NCI-H146 treated with DMSO at 0.1 percent for 48 hours (cell line): Measurements from ENCODE around the gene MIS18A.
A peak's percentile ranks its signal among the peaks of the same experiment; 100 is the strongest.
"Not testable (repeated sequence)": the region's sequence is repeated elsewhere in the genome, so short reads cannot be mapped to it uniquely, and the experiment has no call there.

Source experiments
- DNase-seq: peaks from one replicate; lab custom pipeline; 2025; ENCODE audit not compliant: unreplicated experiment; lab: John Stamatoyannopoulos, UW

MIS18A gene

DNA sequence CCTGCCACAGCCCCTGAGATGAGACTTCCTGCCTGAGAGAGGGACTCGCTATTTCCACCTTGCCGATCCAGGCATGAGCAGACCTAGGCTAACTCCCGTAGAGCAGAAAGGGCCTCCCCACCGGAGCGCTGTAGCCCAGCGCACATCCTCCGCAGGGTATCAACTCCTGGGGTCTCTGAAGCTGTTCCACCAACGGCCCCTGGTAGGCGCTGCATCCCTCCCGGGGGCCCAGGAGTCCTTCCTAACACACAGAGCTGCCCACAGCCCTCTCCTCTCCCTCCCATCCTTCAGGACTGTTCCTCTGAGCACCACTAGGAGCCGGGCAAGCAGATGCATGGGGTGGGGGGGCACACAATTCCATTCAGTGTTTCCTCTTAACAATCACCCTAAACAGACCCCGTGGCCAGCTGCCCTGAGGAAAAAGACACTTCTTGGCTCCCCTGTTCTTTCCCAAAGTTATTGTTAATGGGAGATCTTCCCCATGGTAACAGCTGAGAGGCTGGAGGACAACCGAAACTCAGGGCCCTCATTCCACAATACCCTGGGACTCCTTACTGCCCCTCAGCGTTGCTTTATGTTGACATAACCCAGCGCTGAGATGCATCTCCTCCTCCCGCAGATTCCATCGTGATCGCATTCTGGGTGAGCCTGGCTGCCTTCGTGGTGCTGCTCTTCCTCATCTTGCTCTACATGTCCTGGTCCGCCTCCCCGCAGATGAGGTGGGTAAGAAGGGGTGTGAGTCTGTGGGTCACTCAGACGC is 27.4 kb upstream of the MIS18A start:
- no peak for DNase-seq

DNA sequence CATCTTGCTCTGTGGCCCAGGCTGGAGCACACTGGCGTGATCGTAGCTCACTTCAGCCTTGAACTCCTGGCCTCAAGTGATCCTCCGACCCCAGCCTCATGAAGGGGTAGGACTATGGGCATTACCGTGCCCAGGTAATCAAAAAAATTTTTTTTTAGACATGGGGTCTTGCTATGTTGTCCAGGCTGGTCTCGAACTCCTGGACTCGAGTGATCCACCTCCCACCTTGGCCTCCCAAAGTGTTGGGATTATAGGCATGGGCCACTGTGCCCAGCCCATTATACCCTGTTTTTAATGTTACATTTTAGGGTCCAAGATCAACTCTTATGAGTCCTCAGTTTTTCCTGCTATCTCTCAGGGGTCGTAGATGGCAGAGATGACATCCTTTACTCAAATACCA is 26.1 kb upstream of the MIS18A start:
- DNase-seq, result no peak

DNA sequence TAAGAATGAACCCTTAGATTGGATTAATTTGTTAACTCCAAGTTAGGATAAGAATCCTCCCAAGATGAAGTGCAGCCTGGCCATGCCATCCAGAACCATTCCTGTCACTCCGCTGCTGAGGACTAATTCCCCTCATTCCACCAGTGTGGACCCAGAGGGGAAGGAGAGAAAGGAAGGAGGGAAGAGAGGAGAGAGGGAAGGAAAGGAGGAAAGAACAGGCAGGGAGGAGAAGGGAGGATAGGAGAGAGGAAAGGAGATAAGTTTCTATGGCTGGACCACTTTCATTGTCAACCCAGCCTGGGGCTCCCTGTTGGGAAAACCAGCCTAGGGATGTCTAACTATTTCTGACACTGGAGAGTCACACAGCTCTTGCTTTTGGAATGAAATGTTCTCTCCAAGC is 24.5 kb upstream of the MIS18A start:
- DNase-seq, result no peak

DNA sequence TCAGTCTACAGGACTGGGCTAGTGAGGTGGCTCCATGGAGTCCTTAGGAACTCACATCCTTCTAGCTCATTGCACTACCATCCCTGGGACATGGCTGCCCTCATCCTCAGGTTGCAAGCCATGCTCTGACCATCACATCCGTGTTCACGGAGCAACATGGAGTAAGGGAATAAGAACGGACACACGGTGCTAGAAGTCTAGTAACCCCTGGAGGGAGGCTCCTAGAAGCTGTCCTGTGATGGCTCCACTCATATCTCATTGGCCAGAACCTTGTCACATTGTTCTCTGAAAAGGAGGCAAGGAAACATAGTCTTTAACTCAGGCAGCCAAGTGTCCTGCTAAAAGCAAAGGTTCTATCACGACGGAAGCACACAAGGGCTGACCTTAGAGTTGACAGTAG is 23.7 kb upstream of the MIS18A start:
- no peak for DNase-seq

DNA sequence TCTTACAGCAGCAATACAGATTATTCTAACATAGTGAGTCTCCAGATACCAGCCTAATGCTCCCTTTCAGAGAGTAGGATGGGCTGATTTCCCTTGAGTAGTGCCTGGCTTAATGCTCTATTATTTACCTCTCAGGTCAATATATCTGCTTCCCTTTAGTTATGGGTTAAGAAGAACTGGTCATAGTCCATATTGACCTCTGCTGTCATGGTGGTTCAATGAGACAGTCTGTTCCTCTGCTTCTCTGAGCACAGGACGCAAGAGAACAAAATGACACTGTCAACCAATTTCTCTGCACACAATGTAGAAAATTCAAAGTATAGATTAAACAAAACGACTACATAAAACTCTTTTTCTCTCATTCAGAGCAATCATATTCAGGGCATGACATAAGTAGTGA is 22.7 kb upstream of the MIS18A start:
- DNase-seq, result no peak

DNA sequence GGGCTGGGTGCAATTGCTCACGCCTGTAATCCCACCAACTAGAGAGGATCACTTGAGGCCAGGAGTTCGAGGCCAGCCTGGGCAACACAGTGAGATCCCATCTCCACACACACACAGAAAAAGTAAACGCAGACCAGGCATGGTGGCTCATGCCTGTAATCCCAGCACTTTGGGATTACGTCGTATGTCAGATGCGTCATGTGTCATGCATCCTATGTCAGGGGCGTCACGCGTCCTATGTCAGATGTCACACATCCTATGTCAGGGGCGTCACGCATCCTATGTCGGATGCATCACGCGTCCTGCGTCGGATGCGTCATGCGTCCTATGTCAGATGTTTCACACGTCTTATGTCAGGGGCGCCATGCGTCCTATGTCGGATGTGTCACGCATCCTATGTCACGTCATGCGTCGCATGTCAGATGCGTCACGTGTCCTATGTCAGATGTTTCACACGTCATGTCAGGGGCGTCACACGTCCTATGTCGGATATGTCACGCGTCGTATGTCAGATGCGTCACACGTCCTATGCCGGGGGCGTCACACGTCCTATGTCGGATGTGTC is 21.4 kb upstream of the MIS18A start:
- DNase-seq, result no peak

DNA sequence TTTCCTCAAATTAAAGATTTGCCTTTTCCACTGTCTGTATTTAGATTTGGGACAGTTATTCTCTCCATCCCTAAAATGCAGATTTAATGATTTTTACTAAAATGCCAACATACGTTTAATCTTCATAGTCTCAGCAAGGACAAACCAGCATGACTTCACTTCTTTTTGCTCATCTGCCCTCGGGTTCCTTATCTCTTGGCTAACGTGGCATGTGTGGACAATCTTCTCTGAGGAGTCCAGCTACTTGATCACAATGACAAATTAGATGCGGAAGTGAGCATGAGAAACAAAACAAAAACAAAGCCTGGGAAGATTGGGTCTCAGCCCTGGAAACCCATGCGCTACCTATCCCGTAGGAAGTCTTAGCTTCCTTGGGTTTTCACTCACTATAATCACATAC is 20.8 kb upstream of the MIS18A start:
- DNase-seq, result no peak

DNA sequence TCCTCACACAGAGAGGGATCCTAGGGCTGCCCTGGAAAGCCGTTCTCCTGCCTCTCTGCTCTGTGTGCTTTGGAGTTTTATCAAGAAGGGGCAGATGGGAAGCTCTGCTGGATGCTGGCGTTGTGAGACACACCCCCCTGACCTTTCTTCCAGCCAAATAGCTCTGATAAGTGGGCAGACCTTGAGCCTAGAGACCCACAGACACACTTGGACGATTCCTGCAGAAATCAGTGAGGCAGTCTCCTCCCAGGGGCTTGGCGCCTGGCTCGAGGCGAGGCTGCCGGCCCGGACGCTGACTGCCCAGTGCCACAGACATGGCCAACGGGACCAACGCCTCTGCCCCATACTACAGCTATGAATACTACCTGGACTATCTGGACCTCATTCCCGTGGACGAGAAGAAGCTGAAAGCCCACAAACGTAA is 19.8 kb upstream of the MIS18A start, which contains the start of gene MRAP:
Gene MRAP, plus strand, starts transcription at position 198 of the 424 bp plus-strand sequence. Its CDS starts 117 bp downstream, at position 315.
- no peak for DNase-seq

DNA sequence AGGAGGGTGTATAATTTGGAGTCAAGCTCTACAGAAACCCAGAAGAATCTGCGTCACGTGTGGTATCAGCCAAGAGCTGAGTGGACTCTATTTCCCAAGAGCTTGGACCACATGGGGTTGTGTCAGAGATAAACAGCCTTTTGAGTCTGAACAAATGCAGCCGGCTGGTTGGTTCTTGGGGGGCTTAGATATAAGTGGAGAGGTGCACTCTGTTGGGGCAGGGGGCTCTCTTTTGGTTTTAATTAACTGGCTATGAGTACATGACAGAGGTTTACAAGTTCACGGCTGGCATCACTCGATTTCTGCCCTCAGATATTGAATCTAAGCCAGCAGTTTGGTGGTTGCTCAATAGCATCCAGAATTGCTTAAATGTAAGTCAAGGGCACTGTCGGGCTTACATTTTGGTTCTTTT is 19.3 kb upstream of the MIS18A start:
- DNase-seq, result no peak

DNA sequence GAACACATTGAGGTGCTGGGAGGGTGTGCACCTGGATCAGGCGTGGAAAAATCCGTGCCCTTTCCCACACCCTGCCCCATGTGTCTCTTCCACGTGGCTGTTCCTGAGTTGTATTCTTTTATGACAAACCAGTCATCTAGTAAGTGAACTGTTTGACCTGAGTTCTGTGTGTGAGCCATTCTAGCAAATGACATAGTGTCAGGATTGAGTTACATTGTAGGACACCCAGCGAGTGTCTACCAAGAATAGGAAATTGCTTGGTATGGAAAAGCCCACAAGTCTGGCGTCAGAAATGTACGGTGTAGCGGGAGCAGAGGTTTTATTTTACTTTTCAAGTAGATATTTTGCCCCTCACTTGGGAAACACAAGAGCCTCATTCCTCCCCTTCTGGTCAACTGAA is 18.6 kb upstream of the MIS18A start:
- no peak for DNase-seq

DNA sequence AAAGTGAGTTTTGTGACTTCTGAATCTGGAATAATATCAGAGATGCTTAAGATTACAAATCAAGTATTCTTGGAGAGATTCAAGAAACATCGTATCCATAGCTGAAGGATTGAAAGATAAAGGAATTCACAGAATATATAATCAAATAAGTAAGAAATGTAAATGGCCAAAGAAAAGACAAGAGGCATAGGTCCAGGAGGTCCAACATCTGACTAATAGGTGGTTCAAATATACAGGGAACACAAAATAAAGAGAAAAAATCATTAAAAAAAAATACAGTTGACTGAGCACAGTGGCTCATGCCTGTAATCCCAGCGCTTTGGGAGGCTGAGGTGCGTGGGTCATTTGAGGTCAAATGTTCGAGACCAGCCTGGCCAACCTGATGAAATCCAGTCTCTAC is 6.6 kb upstream of the MIS18A start:
- DNase-seq, result no peak

DNA sequence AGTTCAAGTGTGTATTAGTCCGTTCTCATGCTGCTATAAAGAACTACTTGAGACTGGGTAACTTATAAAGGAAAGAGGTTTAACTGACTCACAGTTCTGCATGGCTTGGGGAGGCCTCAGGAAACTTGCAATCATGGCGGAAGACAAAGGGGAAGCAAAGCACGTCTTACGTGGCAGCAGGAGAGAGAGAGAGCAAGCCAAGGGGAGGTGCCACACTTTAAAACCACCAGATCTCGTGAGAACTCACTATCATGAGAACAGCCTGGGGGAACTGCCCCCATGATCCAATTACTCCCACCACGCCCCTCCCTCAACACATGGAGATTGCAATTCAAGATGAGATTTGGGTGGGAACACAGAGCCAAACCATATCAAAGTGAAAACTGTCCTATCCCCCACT is 4.1 kb upstream of the MIS18A start:
- no peak for DNase-seq

DNA sequence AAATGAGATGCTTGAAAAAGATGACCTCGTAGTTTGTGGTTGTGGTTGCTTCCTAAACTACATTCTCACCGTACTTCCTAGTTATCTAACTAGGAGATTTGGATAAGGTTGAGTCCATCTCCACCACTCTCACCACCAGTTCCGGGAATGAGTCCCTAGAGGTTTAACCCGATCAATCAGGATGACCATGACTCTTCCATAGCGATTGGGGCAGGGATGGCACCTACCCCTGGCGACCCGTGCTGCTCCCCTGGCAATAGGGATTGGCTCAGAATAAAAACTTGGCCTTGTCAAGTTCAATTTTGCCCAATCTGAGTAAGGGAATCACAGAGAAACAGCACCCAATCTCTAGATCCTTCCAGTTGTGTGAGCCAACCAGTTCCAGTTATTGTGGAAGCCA is 2.7 kb upstream of the MIS18A start:
- DNase-seq, result no peak

DNA sequence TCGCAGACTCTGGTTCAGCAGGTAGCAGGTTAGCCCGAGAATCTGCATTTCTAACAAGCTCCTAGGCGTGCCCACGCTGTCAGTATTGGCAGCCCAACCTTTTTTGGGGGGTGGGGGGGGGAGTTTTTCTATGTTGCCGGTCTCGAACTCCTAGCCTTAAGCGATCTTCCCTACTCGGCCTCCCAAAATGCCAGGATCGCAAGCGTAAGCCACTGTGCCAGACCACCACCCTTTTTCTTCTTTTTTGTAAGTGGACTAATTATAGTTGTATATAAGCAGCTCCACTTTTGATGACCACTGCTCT is 480 bp upstream of the MIS18A start:
- no peak for DNase-seq

DNA sequence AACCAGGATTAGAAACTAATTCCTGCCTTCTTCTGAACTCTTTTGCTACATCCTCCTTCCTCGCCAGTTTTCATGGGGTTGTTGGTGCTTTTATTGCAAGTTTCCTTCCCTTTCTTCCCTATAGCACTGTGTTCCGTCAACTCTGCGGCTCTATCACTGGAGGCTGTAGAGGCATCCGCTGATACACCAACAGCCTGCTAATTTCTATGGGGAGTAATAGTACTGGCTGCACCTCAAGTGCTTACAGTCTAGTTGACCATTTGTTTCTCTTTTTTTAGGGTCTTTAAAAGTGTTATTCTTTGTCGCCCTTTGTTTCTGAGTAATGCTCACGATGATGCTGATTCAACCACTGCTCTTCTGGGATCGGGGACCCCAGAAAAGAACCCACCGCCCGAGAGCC is 746 bp downstream of the MIS18A start:
- DNase-seq, result no peak

DNA sequence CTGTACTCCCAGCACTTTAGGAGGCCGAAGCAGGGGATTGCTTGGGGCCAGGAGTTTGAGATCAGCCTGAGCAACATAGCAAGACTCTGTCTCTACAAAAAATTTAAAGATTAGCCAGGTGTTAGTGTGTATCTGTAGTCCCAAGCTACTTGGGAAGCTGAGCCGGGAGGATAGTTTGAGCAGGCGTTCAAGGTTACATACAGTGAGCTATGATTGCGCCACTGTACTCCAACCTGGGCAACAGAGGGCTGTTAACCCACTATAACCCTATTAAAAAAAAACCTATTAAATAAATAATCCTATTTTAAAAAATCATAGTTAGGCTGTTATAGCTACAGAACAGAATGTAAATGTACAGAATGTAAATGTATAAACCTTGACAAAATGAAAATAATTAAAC is 2.2 kb downstream of the MIS18A start:
- no peak for DNase-seq

DNA sequence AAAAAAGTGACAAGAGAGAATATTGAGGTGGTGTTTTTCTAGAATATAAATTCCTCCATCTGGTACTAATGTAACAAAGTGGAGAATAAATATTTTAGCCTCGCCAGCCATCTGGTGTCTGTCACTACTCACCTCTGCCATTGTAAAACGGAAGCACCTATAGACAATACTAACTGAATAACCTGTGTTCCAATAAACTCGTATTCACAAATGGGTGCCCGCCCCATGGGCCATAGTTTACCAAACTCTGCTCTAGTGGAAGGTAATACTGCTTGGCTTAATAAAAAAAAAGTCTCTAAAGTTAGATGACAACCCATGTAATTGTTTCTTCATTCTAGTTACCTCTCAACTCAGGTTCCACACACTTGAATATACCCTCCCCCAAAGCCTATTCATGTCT is 8.1 kb downstream of the MIS18A start:
- DNase-seq, result no peak

DNA sequence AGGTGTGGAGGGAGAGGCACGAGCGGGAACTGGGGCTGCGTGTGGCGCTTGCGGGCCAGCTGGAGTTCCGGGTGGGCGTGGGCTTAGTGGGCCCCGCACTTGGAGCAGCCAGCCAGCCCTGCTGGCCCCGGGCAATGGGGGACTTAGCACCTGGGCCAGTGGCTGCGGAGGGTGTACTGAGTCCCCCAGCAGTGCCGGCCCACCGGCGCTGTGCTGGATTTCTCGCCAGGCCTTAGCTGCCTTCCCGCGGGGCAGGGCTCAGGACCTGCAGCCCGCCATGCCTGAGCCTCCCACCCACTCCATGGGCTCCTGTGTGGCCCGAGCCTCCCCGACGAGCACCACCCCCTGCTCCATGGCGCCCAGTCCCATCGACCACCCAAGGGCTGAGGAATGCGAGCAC is 13.5 kb downstream of the MIS18A start:
- DNase-seq, result not testable (repeated sequence)

DNA sequence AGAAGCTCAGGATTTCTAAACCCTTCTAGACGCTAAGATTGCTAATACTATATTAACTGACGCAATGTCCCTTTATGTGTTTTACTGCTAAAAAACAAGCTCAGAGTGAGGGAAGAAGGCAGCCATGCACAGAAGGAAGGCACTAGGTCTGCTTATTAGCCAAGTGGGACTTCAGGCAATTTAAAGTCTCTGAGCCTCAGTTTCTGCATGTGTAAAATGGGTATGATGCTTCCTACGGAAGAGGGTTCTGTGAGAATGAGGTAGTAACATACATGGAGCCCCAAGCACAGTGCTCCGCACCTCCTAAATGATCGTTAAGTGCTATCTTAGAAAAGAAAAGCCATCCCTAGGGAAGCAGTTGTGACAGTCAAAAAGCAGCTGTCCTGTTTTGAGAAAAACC is 16.9 kb downstream of the MIS18A start:
- no peak for DNase-seq

DNA sequence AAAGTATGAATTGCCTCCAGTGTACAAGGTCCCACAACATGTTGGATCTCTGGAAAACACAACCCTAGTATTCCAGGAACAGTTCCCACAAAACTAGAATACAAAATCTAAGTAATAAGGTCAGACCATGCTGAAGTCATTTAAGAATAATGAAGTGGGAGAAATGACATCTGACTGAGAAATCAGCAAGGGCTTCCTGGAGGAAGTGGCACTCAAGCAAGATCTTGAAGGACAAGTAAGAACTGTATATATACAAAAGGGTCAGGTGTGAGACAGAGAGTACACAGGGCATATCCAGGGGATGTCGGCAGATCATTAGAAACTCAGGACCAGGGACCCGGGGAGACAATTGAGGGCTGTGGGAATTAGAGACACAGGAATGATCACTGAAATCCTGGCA is 18.7 kb downstream of the MIS18A start:
- DNase-seq, result no peak

DNA sequence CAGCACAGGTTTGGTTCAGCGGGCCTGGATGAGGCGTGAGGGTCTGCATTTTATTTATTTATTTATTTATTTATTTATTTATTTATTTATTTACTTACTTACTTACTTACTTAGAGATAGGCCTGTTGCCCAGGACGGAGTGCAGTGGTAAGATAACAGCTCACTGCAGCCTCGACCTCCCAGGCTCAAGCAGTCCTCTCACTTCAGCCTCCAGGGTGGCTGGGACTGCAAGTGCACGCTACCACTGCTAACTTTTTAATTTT is 20.1 kb downstream of the MIS18A start:
- not testable (repeated sequence) for DNase-seq

DNA sequence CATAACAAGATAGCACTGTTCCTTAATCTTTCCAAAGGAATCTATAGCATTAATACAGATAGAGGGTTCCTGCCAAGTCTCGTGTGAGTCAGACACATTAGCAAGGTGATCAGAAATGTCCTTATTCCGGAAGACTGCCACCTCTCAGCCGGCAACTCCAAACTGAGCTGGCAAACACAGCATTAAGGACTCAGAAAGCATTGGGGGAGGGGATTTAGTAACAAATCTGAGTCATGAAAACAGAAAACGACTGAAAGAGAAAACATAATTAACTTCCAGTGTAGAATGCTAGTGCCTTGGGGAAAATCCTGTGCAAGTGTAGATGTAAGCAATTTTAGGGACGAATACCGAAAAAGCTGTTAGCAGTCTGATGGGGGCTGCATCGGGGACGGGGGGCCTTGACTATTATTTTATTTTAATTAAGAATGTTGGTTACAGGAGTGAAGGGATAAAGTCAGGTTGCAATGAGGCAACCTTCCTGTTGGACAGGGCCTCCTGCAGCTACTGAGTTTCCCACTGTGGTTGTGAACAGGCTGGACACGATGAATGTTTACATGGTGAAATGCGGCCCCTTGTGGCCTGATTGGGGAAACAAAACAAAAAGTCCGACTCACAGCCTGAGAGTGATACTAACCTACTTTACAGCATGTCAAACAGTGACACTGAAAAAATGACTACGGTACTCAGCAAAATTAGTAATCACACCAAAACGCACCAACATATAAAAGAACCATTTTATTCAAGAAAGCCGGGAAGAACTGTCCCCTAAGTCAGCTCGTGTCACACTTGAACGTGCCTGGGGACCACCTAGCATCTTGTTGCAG is 20.7 kb downstream of the MIS18A start:
- DNase-seq, result peak; percentile 22
